IPS DF 19.7 (cell line): Measurements from ENCODE around the gene ELOA.
"Not testable (repeated sequence)": the region's sequence is repeated elsewhere in the genome, so short reads cannot be mapped to it uniquely, and the experiment has no call there.

Source experiments
- DNase-seq: peaks from one replicate; pipeline ENCODE4 v3.0.0-alpha.2; 2013; ENCODE audit warnings: low read depth, low spot score

ELOA gene

GRCh38 chr1:23733281-23733680 is 10.0 kb upstream of the ELOA start:
- not testable (repeated sequence) for DNase-seq

- DNase-seq: no peak
These were observed 6.7 kb upstream of the ELOA start for GRCh38 chr1:23736437-23737134.

- DNase-seq: no peak
These were observed 1.7 kb upstream of the ELOA start for GRCh38 chr1:23741609-23742008.

- no peak for DNase-seq
These were observed 493 bp upstream of the ELOA start for GRCh38 chr1:23742670-23743286.

- DNase-seq: no peak
These were observed 2.2 kb downstream of the ELOA start for GRCh38 chr1:23745515-23745914.

DNA sequence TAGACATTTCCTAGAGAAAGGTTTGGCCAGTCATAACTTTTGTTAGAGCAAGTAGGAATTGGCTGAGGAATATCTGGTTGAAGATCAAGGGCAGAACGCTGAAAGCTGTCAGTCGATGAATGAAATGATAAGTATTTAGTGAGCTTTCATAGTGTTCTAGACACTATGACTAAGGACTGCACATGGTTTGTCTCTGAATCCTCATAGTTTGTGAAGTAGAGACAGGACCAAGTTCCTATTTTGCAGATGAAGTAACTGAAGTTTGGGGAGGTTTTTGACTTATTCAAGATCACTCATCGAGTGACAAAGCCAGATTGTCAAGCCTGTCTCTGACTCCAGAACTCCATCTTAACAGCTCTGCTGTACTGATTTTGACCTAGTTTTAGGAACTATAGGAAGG is 4.7 kb downstream of the ELOA start:
- DNase-seq: no peak

- DNase-seq: no peak
These were observed 8.0 kb downstream of the ELOA start for GRCh38 chr1:23751050-23751814.

GRCh38 chr1:23751815-23752200 is 8.5 kb downstream of the ELOA start:
- no peak for DNase-seq

DNA sequence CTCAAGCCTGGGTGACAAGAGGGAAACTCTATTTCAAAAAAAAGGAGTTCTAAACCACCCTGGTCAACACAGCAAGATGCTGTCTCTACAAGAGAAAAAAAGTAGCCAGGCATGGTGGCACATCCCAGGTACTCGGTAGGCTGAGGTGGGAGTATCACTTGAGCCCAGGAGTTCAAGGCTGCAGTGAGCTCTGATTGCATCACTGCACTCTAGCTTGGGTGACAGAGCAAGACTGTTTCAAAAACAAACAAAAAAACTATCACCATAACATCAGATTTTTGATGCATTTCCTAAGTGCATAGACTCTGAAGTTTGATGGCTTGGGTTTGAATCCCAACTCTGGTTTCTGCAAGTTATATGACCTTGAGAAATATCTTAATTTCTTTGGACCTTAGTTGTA is 9.6 kb downstream of the ELOA start:
- no peak for DNase-seq

DNA sequence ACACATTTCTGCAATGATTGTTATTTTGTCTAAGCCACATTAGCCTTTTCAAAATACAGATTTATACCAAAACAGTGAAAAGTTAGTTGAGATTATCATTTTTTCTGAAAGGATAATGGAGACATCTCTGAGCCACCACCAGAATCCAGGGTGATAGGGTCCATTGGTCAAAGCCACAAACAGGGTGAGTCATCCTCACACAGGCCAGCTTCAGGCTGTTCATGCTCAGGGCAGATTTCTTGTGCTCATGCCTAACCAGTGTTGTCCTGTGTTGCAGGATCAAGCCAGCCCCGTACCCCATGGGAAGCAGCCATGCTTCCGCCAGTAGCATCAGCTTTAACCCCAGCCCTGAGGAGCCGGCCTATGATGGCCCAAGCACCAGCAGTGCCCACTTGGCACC is 13.4 kb downstream of the ELOA start:
- no peak for DNase-seq

DNA sequence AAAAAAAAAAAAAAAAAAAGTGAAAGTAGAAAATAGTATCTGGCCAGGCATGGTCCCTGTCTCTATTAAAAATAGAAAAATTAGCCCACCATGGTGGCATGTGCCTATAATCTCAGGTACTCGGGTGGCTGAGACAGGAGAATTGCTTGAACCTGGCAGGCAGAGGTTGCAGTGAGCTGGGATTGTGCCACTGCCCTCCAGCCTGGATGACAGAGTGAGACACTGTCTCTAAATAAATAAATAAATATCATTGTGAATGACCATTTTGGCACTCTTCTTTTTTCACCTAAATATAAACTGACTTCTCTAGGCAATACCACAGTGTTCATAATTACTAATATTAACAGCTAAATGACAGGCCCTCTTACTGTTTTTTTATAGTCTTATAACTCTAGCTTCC is 14.5 kb downstream of the ELOA start:
- DNase-seq: no peak

- no peak for DNase-seq
These were observed 16.0 kb downstream of the ELOA start for GRCh38 chr1:23759277-23759676.

DNA sequence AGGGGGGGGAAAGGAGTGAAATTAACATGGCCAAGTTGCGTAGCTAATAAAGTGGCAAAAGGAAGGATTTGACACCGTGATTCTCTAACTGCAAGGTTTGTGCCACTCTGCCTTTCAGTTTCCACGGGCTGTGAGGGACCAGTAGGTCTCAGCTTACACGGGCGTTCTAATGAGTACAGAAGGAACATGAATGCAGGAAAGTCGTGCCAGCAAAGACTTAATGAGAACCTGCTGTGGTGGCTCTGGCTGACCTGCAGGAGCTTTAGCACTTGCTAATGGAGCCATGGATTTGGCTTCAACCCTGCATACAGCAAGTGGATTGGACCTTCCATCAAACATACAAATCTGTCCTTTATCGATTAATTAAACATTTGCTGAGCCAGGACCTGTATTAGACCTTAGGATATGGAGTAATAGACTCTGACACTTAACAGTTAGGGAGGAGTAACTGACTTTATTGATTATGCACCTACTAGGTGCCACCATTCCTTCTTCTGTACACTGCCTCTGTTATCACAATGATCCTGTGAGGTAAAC is 19.8 kb downstream of the ELOA start:
- DNase-seq: no peak

GRCh38 chr1:23768733-23769132 is 25.5 kb downstream of the ELOA start:
- no peak for DNase-seq

- DNase-seq: no peak
These were observed 29.0 kb downstream of the ELOA start for GRCh38 chr1:23772049-23772853.

- DNase-seq: no peak
These were observed 29.6 kb downstream of the ELOA start for GRCh38 chr1:23772854-23773242.

- DNase-seq: no peak
These were observed 31.1 kb downstream of the ELOA start for GRCh38 chr1:23774174-23774880.

- DNase-seq: no peak
These were observed 32.9 kb downstream of the ELOA start for GRCh38 chr1:23776217-23776616.

DNA sequence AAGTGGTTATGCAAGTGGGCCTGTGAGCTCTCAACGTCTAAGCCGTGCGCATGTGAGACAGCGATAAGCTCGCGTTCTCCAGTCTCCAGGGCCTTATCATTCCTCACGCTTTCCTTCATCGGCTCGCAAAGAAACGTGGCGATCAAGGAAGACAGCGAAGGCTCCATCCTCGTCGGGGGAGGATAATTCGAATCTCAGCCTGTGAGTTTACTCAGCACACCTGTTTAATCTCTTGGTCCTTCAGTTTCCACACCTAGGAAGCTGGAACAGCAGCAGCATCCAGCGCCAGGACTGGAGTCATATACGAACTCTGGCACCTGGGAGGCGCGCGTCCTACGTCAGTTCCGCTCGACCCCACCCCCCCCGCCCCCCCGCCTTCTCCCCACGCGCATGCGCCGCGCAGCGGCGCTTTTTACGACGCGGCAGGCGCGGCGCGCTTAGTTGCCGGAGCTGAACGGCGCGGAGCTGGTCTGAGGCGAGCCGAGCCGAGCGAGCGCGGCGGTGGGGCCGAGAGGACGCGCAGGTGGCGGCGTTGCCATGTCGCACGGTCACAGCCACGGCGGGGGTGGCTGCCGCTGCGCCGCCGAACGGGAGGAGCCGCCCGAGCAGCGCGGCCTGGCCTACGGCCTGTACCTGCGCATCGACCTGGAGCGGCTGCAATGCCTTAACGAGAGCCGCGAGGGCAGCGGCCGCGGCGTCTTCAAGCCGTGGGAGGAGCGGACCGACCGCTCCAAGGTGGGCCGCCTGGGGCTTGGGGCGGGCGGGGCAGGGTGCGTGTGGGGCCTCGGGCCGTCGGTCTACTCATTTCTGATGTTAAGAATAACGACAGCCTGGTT is 34.9 kb downstream of the ELOA start, which contains the start of gene PITHD1:
Gene PITHD1, plus strand, starts transcription at position 440 of the 836 bp plus-strand sequence. Its CDS starts 98 bp downstream, at position 538.
- DNase-seq: no peak

GRCh38 chr1:23779826-23780371 is 36.6 kb downstream of the ELOA start:
- DNase-seq: no peak
